GM21529 (cell line): ENCODE data around the gene TBL3.

ENCODE experiments used
- ATAC-seq: cut with Tn5 transposase; IDR thresholded peaks from one replicate; pipeline ENCODE4 v1.9.1; 2021; ENCODE audit not compliant: unreplicated experiment

TBL3 gene

DNA sequence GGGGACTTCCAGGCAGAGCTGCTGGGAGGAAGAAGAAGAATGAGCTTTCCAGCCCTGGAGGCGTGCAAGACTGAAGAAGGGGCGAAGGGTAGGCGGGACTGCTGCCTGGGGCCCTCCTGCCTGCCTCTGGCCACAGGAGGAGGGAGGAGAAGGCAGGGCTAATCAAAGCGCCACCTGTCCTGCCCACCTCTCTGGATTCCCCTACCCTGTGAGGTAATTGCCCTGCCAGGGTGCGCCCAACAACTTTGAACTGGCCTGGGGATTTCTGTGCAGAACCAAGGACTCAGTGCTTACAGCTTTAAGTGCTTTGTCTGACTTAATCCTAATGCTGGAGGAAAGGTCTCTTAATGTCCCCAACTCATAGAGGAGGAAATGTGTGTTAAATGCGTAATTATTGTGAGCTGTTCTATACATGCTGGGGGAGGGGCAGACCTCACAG lies 9.6 kb downstream of the TBL3 start, which contains the start of gene NOXO1:
Gene NOXO1 (minus strand): TSS at position 72 of the 439 bp plus-strand sequence. CDS start 290 bp downstream, outside the sequence.
- no peak for ATAC-seq

DNA sequence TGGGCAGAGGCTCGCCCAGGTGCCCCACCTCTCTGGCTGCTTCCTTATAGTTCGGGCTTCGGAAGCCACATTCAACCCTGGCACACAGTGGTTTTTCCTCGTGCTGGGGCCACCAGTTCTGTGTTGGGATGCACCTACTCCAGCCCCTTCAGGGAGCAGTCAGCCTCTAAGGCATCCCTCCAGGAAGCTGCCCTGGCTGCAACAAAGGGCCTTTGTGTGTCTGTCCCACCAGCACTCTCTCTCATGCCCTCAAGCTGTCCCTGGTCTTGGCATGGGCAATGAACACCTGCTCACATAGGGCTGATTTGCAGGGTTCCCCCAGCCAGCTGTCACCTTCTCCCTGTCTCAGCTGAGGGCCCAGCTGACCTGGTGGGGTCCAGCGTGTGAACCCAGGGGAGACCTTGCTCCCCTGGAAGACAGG lies 10.2 kb downstream of the TBL3 start:
- ATAC-seq: no peak

DNA sequence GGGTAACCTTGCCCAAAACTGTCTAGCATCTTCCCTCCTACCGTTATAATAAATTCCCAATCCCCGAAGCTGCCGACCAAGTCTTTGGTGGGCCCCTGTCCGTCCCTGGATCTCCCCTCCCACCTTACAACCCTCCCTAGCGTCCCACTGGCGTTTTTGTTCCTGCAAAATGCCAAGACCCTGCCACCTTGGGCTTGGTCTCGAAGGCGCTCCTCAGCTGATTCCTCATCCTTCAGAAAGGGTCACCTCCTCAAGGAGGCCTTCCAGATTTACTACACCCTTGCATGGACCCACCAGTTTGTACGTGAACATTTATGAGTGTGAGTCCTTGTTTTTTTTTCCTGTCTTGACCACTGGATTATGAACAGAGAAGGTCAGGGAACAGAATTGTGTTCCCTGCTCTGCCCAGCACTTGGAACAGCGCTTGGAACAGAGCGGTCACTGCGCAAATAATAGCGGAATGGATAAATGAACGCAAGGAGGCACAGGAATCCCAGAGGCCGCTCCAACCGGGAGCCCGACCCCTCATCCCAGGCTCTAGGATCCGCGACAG lies 11.2 kb downstream of the TBL3 start:
- ATAC-seq: no peak

DNA sequence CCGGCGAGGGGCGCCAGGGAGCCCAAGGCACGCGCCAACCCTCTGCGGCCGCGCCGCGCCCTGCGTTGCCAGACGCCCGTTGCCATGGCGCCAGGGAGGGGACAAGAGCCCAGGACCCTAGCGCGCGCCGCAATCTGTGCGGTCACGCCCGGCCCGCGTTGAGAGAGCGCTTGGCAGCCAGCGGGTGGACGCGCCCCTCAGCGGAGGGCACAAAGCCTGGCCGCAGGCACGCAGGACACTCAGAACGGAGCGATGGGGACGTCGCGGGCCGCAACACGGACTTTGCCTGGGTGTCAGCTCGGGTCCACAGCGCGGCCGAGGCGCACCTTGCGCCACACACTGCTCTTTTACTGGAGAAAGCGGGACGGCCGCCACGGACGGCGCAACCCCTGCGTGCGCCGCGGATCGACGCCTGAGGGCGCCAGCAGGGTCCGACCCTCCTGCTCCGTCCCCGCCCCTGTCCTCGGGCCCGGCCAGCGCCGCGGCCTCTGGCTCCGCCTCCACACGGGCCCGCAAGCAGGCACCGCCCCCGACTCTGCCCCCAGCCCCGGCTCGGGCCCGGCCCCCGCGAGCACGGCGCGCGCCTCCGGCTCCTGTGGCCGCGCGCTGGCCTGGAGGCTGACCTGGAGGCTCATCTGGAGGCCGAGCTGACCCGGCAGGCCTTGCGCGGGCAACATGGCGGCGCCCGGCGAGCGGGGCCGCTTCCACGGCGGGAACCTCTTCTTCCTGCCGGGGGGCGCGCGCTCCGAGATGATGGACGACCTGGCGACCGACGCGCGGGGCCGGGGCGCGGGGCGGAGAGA lies 11.9 kb downstream of the TBL3 start, which contains the start of gene GFER:
Gene GFER (plus strand): TSS at position 650 of the 803 bp plus-strand sequence. CDS start 26 bp downstream, at position 676.
- peak; percentile 77 for ATAC-seq

DNA sequence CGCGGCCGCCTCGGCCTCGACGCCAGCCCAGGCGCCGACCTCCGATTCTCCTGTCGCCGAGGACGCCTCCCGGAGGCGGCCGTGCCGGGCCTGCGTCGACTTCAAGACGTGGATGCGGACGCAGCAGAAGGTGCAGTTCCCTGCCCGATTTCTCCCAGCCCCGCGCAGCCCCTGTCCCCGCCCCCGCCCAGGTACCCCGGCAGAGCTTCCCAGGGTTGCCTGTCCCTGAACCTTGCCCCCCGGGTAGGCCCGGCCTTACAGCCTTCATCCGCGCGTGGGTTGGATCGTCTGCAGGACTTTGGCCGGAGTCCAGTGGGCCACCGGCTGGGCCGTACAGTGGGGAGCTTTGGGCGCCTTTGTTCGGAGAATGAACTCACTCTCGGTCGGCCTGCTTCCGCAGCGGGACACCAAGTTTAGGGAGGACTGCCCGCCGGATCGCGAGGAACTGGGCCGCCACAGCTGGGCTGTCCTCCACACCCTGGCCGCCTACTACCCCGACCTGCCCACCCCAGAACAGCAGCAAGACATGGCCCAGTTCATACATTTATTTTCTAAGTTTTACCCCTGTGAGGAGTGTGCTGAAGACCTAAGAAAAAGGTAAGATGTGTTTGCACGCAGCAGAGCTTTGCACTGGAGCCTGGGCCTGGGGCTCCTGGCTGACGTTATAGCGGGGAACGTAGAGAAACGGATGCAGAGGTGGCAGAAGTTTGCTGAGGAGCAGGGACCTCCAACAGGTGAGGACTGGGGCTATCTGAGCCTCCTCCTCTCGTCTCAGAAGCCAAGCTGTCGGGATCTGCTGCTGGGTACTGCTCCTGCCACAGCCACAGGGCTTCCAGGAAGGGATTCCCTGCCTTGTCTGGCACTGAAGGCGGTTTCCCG lies 12.7 kb downstream of the TBL3 start:
- ATAC-seq: peak; percentile 16

DNA sequence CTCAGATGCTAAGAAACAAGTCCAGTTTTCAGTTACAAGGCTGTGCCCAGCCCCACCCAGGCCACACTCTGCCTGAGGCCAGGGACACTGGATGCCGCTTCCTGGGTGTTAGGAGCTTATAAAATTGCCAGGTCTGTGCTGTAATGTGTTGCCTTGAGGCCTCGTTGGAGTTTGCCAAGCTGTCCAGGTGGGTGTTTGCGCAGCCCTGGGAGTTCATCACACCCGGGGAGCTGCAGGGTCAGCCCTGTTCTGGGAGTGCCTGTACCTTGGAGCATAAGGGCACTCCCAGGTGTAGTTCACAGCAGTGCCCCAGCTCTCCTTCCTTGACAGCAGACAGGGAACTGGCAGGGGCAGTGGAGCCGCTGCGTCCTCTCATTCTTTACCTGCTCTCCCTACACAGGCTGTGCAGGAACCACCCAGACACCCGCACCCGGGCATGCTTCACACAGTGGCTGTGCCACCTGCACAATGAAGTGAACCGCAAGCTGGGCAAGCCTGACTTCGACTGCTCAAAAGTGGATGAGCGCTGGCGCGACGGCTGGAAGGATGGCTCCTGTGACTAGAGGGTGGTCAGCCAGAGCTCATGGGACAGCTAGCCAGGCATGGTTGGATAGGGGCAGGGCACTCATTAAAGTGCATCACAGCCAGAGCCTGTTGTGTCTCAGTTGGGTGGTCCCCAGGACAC lies 13.8 kb downstream of the TBL3 start:
- ATAC-seq: no peak

DNA sequence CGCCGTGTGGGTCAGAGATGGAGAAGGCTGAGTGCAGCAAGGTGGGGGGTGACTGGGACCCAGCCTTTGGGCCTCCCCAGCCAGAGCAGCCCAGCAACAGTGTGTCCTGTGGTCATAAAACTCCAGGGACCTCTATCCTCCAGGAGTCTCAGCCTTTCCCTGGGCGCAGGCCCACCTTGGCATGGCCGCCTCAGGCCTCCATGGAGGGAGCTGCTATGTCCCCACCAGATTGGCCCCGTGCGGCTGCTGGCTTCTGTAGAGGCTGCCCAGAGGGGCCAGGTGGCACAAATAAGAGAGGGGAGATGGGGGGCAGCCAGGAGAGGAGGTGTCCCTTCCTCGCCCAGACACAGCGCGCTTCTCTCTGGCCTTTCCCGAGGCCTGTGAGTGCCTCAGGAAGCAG lies 15.3 kb downstream of the TBL3 start:
- ATAC-seq: no peak

DNA sequence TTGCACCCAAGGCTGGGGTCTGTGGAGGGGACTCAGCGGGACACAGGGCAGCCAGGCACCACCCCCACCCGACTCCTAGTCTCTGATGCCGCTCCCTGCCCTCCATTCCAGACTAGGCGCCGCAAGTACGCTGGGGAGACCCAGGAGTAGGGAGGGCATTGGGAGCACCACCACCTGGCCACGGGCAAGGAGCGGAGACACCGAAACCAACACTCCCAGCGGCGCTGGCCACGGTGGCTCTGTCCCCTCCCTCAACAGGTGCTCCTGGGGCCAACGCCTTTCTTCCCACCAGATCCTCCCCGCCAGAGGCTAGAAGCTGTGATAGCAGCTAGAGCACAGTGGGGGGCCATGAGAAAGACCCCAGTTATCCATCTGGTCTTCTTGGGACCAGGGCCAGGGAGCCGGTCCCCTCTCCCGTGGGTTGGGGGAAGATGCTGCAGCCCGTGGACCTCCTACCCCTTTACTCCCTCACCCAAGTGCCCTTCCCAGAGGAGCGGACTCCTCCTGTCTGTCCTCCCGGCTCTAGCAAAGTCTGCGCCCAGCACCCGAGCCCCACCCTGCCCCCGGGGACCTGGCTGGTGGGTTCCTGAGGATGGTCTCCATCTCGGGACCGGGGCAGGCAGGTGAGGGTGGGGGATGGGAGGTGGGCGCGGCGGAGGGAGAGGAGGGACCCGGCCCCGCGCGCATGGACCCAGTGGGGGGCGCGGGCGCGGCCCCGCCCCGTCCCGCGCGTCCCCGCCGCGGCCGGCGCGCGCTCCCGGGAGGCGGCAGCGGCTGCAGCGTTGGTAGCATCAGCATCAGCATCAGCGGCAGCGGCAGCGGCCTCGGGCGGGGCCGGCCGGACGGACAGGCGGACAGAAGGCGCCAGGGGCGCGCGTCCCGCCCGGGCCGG lies 17.6 kb downstream of the TBL3 start, which contains the start of gene SYNGR3:
Gene SYNGR3 (plus strand): TSS at position 762 of the 892 bp plus-strand sequence. CDS start 133 bp downstream, outside the sequence.
- ATAC-seq: no peak

DNA sequence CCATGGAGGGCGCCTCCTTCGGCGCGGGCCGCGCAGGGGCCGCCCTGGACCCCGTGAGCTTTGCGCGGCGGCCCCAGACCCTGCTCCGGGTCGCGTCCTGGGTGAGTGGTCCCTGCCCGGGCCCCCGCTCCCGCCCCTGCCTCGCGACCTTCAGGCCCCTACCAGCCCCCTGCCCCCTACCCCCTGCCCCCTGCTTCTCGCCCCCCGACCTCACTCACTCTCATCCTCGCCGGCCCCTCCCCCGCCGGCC lies 18.2 kb downstream of the TBL3 start:
- ATAC-seq: no peak

DNA sequence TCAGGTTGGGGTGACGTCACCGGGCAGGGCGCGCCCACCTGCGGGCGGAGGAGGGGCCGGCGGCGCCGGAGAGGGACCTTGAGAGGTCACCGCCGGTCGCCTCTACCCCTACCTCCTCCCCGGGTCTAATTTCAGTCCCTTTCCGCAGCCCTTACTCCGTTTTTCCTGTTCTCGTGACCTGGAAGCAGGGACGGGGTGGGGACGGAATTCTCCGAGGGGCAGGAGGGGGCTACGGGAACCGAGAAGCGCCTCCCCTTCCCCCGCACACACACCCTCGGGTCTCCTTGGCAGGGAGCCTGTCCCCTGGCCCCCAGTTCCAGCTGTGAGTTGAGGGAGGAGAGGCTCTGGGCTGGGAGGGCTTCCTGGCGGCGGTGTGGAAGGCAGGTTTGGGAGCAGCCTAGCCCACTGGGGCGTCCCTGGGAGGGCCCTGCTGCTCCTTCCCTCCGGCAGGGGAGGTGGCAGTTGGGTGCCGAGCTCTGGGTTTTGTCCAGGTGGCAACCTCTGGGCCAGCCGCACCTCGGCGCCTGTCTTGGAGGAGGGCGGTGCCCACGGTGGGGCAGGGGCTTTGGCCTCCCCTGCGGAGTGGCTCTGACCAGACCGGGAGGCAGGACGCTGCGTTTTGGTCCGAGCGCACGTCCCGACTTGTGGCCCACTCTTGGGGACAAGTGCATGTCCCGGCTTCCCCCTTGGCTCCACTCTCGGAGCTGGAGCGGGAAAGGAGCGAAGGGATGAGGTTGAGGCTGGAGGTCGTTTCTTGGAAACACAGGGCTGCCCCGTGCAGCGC lies 18.7 kb downstream of the TBL3 start:
- ATAC-seq: no peak

DNA sequence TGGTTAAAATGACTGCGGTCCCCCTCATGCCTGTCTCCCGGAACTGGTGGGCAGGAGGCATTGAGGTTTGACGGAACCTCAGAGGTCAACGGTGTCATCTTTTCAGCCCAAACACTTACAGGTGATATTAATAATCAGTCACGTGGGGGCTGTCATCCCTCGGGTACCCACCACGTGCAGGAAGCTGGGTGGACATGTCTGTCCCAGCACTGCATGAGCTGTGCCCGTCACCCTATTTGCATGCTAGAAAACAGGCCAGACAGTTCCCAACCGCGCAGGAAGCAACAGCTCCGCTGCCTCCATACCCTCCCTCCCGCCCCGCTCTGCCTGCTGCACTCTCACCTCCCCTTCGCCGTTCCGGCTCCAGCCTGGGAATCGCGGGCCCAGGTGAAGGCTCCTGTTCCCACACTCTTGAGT lies 19.3 kb downstream of the TBL3 start:
- no peak for ATAC-seq

DNA sequence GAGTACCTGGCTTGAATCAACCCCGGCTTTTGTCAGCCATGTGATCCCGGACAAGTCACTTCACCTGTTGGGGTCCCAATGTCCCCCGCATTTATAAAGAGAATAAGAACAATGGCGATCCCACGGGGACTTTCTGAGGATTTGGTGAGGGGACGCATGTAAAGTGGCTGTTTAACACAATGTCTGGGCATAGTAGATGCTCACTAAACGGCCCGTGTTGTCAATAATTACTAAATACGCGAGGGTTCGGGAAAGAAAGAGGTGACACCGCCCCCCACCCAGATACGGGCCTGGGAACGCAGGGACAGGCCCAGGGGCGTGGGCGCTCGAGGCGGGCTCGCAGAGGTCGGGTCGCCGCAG lies 19.7 kb downstream of the TBL3 start:
- ATAC-seq: no peak

DNA sequence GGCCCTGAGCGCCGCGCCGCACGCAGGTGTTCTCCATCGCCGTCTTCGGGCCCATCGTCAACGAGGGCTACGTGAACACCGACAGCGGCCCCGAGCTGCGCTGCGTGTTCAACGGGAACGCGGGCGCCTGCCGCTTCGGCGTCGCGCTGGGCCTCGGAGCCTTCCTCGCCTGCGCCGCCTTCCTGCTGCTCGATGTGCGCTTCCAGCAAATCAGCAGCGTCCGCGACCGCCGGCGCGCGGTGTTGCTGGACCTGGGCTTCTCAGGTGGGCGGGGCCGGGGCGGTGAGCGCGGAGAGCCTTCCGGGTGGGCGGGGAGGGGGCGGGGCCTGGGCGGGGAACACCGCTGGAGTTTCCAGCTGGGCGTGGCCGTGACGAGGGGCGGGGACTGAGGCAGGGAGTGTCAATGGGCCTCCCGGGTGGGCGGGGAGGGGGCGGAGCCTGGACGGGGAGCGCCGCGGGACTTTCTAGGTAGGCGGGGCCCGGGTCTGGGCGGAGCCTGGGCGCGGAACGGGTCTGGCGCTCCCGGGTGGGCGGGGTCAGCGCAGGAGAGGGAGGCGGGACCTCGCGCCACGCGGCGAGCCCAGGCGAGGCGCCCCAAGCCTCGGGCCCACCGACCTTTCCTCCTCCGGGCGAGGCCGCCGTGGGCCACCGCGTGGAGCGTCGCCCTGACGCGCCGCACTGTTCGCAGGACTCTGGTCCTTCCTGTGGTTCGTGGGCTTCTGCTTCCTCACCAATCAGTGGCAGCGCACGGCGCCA lies 20.3 kb downstream of the TBL3 start:
- peak; percentile 51 for ATAC-seq

DNA sequence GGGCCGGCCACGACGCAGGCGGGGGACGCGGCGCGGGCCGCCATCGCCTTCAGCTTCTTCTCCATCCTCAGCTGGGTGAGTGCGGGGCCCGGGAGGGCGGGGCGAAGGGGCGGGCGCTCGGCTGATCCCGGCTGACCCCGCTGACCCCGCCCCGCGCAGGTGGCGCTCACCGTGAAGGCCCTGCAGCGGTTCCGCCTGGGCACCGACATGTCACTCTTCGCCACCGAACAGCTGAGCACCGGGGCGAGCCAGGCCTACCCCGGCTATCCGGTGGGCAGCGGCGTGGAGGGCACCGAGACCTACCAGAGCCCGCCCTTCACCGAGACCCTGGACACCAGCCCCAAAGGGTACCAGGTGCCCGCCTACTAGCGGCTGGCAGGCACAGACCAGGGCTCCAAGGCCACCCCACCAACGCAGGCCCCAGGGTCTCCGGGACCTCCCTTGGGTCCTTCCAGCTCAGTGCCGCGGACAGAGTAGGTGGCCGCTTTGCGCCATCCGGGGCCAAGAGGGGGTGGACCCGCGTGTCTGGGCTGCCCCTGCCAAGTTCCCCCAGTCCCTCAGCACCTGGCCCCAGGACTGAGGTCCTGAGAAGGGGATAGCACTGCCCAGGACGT lies 21.0 kb downstream of the TBL3 start:
- no peak for ATAC-seq

DNA sequence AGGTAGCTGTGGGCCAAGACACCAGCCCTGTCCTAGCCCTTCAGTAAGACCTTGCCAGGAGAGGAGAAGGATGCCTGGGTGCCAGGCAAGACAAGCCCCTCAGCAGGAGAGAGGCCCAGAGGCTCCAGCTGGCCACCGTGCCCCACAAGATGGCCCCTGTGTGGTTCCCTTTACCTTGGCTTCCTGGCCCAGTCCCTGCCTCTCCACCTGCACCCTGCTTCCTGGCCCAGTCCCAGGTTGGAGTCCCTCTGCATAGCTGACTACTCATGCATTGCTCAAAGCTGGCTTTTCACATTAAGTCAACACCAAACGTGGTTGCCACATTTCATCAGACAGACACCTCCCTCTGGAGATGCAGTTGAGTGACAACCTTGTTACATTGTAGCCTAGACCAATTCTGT lies 21.9 kb downstream of the TBL3 start:
- no peak for ATAC-seq

DNA sequence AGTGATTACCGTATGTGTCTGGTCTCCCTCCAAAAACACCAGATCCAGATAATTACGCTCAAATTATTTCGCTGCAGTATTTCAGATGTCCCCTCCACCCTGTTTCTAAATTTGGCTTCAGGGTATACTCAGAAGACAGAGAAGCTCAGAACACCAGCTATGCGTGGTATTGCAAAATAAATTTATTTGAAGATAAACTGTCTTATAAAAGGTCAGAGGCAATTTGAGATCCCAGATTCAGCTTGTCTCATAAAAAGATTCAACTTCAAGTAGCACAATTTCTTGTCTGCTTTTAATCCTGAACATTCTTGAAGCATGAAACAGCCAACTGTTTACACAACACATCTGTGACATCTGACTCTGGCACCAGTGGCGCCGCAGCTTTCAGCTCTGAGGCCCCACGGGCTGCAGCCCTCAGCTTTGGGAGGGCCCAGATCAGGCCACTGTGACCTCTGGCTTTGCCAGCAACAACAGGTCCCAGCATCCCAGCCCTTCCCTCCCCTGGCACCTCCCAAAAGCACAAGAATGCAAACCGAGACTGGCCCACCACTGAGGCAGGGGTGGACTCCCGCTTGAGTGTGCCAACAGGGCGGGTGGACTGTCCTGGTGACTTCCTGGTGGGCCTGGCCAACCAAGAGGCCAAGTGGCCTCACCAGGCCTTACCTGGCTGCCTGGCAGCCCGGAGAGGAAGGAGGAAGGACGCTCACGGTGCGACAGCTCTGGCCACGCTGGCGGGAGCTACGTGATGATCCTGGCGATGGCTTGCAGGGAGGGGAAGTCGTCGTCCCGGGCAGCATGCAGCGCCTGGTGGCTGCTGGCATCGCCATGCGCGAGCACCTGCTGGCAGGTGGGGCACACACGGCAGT lies 25.9 kb downstream of the TBL3 start:
- no peak for ATAC-seq

DNA sequence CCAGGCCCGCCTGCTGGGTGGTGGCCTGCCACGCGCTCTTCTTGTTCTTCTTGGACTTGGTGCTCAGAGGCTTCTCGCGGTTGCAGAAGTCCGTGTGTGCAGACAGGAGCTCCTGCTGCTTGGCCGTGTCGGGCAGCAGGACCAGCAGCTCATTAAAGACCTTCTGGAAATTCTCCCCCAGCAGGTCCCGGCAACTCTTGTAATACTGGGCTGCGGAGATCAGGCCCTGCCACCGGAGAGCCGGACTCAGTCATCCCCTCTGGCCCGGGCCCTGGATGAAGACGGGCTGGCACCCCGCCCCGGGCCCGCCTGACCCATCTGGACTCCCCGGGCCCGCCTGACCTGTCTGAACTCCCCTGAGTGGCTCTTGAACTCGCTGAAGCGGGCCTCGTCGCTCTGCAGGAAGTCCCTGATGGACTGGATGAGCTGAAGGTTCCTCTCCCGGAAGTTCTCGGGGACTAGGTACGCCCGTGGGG lies 26.5 kb downstream of the TBL3 start:
- no peak for ATAC-seq
